A549 (cell line): ENCODE results near the gene AUTS2.
A peak's percentile ranks its signal among the peaks of the same experiment; 100 is the strongest.

ENCODE experiments used
- BHLHE40 ChIP-seq: IDR thresholded peaks from 2 replicates; pipeline ENCODE4 v1.6.1; 2012; ENCODE audit warnings: low read depth, low read length, inconsistent platforms
- CBX2 ChIP-seq: fragments of 200-600 bp; sonication (generic); IDR thresholded peaks from 2 replicates; pipeline ENCODE4 v1.6.1; 2016; ENCODE audit warnings: low read depth, mild to moderate bottlenecking, borderline replicate concordance
- CBX8 ChIP-seq: fragments of 200-600 bp; sonication (generic); IDR thresholded peaks from 2 replicates; pipeline ENCODE4 v1.6.1; 2016
- CTCF ChIP-seq: fragments of >200 bp; sonication (Bioruptor Twin); formaldehyde crosslinking; IDR thresholded peaks from 3 replicates; pipeline ENCODE4 v1.5.1; 2016
- FOXS1 ChIP-seq: fragments of 250-450 bp; sonication (Bioruptor Pico); IDR thresholded peaks from 2 replicates; pipeline ENCODE4 v1.5.0; 2020; ENCODE audit warnings: mild to moderate bottlenecking, moderate library complexity
- HDAC2 ChIP-seq: fragments of 200-600 bp; sonication (generic); IDR thresholded peaks from 2 replicates; pipeline ENCODE4 v1.6.1; 2016
- HES2 ChIP-seq: fragments of >200 bp; sonication (Bioruptor Twin); formaldehyde crosslinking; IDR thresholded peaks from 2 replicates; pipeline ENCODE4 v1.6.1; 2016
- JUNB ChIP-seq: fragments of >200 bp; sonication (Bioruptor Twin); formaldehyde crosslinking; IDR thresholded peaks from 2 replicates; pipeline ENCODE4 v1.6.1; 2016
- NFE2L2 ChIP-seq: fragments of 150-350 bp; conservative IDR thresholded peaks from 2 replicates; pipeline ENCODE4 v1.6.1; 2014; ENCODE audit warnings: low read length
- PHF8 ChIP-seq: fragments of 200-600 bp; sonication (generic); IDR thresholded peaks from 2 replicates; pipeline ENCODE4 v1.6.1; 2016; ENCODE audit warnings: low read depth, mild to moderate bottlenecking, antibody characterized with exemption, moderate library complexity, borderline replicate concordance
- POLR2A ChIP-seq: IDR thresholded peaks from 2 replicates; pipeline ENCODE4 v1.6.1; 2012; ENCODE audit warnings: mild to moderate bottlenecking, low read length
- POLR2AphosphoS2 ChIP-seq: conservative IDR thresholded peaks from 2 replicates; pipeline ENCODE4 v1.6.1; 2012; ENCODE audit warnings: low read length, improper control_type of control experiment, inconsistent platforms
- USF2 ChIP-seq: fragments of 450-650 bp; IDR thresholded peaks from 2 replicates; pipeline ENCODE4 v1.6.1; 2014; ENCODE audit warnings: antibody characterized with exemption

- no peak for TF ChIP-seq POLR2AphosphoS2
- TF ChIP-seq BHLHE40, result no peak
- no peak for TF ChIP-seq CBX2
- TF ChIP-seq HES2, result no peak
- no peak for TF ChIP-seq PHF8
- no peak for TF ChIP-seq HDAC2
- no peak for TF ChIP-seq JUNB
- TF ChIP-seq CBX8, result no peak
- TF ChIP-seq POLR2A, result no peak
- TF ChIP-seq CTCF, result no peak
- peak; percentile 37 for TF ChIP-seq USF2
- TF ChIP-seq FOXS1 (CRISPR knock-in tag), result no peak
- no peak for TF ChIP-seq NFE2L2
Measured at GRCh38 chr7:70684173-70684572, 1085.9 kb downstream of the AUTS2 start.
